ENCODE data around the gene KIAA0513.

The KIAA0513 gene

GRCh38 chr16:85010446-85010930 is 17.1 kb upstream of the KIAA0513 start:
- no peak for TF ChIP-seq CTCF (IDR thresholded peaks at IDR 0.05; ENCODE audit: control insufficient read depth, extremely low read depth, insufficient read depth)
- DNase-seq (ENCODE audit: low read depth): no peak
- peak overlapping the region; percentile 69 for H3K4me3 ChIP-seq (ENCODE audit: low read depth, low read length)

- DNase-seq (ENCODE audit: low read depth): no peak
- TF ChIP-seq CTCF (IDR thresholded peaks at IDR 0.05; ENCODE audit: control insufficient read depth, extremely low read depth, insufficient read depth): no peak
- peak within 1 kb of the TSS; percentile 69 for H3K4me3 ChIP-seq (ENCODE audit: low read depth, low read length)
These were observed 16.4 kb upstream of the KIAA0513 start, which contains the start of gene ZDHHC7 for GRCh38 chr16:85010931-85011845. ZDHHC7 (minus strand) TSS chr16:85011535; CDS start chr16:84990618, 20,917 bp downstream.

- no peak for DNase-seq (ENCODE audit: low read depth)
- peak overlapping the region; percentile 69 for H3K4me3 ChIP-seq (ENCODE audit: low read depth, low read length)
- no peak for TF ChIP-seq CTCF (IDR thresholded peaks at IDR 0.05; ENCODE audit: control insufficient read depth, extremely low read depth, insufficient read depth)
These were observed 15.7 kb upstream of the KIAA0513 start for GRCh38 chr16:85011846-85012284.

- no peak for DNase-seq (ENCODE audit: low read depth)
- no peak for TF ChIP-seq CTCF (IDR thresholded peaks at IDR 0.05; ENCODE audit: control insufficient read depth, extremely low read depth, insufficient read depth)
- H3K4me3 ChIP-seq (ENCODE audit: low read depth, low read length): no peak overlapping the region
These were observed 13.3 kb upstream of the KIAA0513 start for GRCh38 chr16:85014311-85014710.

DNA sequence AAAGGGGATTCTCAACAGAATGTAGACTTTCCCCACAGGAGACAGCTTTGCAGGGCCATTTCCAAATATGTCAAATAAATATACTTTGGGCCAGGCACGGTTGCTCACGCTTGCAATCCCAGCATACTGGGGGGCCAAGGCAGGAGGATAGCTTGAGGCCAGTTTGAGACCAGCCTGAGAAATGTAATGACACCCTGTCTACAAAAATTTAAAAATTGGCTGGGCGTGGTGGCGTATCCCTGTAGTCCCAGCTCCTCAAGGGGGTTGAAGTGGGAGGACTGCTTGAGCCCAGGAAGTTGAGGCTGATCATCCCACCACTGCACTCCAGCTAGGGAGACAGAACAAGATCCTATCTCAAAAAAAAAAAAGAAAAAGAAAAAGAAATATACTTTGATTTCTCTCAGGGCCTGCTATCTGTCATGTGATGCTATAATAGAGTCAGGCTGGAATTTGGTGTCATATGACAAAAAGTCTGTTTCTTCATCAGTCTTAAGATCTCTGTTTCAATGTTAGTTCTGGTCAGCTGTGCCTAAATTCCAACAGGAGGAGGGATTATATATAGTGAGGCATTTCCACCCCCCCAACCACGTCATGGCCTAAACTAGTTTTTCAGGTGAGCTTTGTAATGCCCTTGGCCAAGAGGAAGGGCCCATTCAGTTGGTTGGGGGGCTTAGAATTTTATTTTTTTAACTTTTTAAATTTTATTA is 12.0 kb upstream of the KIAA0513 start:
- H3K4me3 ChIP-seq (ENCODE audit: low read depth, low read length): no peak overlapping the region
- DNase-seq (ENCODE audit: low read depth): no peak
- no peak for TF ChIP-seq CTCF (IDR thresholded peaks at IDR 0.05; ENCODE audit: control insufficient read depth, extremely low read depth, insufficient read depth)

- no peak for TF ChIP-seq CTCF (IDR thresholded peaks at IDR 0.05; ENCODE audit: control insufficient read depth, extremely low read depth, insufficient read depth)
- no peak overlapping the region for H3K4me3 ChIP-seq (ENCODE audit: low read depth, low read length)
- no peak for DNase-seq (ENCODE audit: low read depth)
These were observed 10.4 kb upstream of the KIAA0513 start for GRCh38 chr16:85017151-85017550.

Measured in LNCaP clone FGC (cell line).